Neural progenitor cell (in vitro differentiated cells): ENCODE data around the gene ITPK1. TPM values are rescaled to one million over a fixed set of nuclear protein-coding genes. Genes with fewer than 3 reads are reported as not detected.

ENCODE experiments used
- DNase-seq: peaks from one replicate; pipeline ENCODE4 v3.0.0-alpha.2; 2016; ENCODE audit warnings: low spot score
- H2AFZ ChIP-seq: fragments of 200-600 bp; sonication (generic); replicated peaks from 2 replicates; pipeline ENCODE4 v1.6.1; 2016; ENCODE audit warnings: antibody characterized with exemption
- H3F3A ChIP-seq: fragments of 200-600 bp; sonication (generic); 2 replicates; pipeline ENCODE4 v1.6.1; 2016; ENCODE audit warnings: antibody characterized with exemption, low read depth
- H3K27ac ChIP-seq: fragments of 200-600 bp; sonication (generic); 2 replicates; pipeline ENCODE4 v1.5.1; 2016; ENCODE audit warnings: mild to moderate bottlenecking
- H3K27me3 ChIP-seq: fragments of 200-600 bp; sonication (generic); 2 replicates; pipeline ENCODE4 v1.6.1; 2016; ENCODE audit warnings: mild to moderate bottlenecking, moderate library complexity
- H3K36me3 ChIP-seq: fragments of 200-600 bp; sonication (generic); 2 replicates; pipeline ENCODE4 v1.5.1; 2016
- H3K4me1 ChIP-seq: fragments of 200-600 bp; sonication (generic); 2 replicates; pipeline ENCODE4 v1.6.1; 2016; ENCODE audit warnings: mixed run types
- H3K4me2 ChIP-seq: fragments of 200-600 bp; sonication (generic); 2 replicates; pipeline ENCODE4 v1.6.1; 2016
- H3K4me3 ChIP-seq: fragments of 200-600 bp; sonication (generic); 2 replicates; pipeline ENCODE4 v1.5.1; 2016
- H3K79me2 ChIP-seq: fragments of 200-600 bp; sonication (generic); 2 replicates; pipeline ENCODE4 v1.6.1; 2016; ENCODE audit warnings: low read depth
- H3K9ac ChIP-seq: fragments of 200-600 bp; sonication (generic); 2 replicates; pipeline ENCODE4 v1.6.1; 2016
- H3K9me3 ChIP-seq: fragments of 200-600 bp; sonication (generic); 2 replicates; pipeline ENCODE4 v1.5.1; 2016; ENCODE audit warnings: low read depth
- H4K20me1 ChIP-seq: fragments of 200-600 bp; sonication (generic); 2 replicates; pipeline ENCODE4 v1.6.1; 2016; ENCODE audit warnings: low read depth
- H3K27ac Mint-ChIP-seq: 3 replicates; pipeline ENCODE4 v1.8.0; 2021; ENCODE audit warnings: mixed read lengths
- H3K27me3 Mint-ChIP-seq: 2 replicates; pipeline ENCODE4 v1.8.0; 2022; ENCODE audit warnings: low read depth, mild to moderate bottlenecking, inconsistent platforms, moderate library complexity, mixed read lengths; ENCODE audit not compliant: insufficient read depth
- H3K36me3 Mint-ChIP-seq: 3 replicates; pipeline ENCODE4 v1.8.0; 2021; ENCODE audit warnings: mixed read lengths
- H3K4me1 Mint-ChIP-seq: 3 replicates; pipeline ENCODE4 v1.8.0; 2021; ENCODE audit warnings: mixed read lengths
- H3K4me3 Mint-ChIP-seq: 3 replicates; pipeline ENCODE4 v1.8.0; 2021; ENCODE audit warnings: mild to moderate bottlenecking, moderate library complexity, mixed read lengths
- H3K9me3 Mint-ChIP-seq: 3 replicates; pipeline ENCODE4 v1.8.0; 2020; ENCODE audit warnings: mixed read lengths
- EZH2 ChIP-seq: fragments of 200-600 bp; sonication (generic); IDR thresholded peaks from 2 replicates; pipeline ENCODE4 v1.6.1; 2017; ENCODE audit warnings: antibody characterized with exemption, mild to moderate bottlenecking, moderate library complexity
- EZH2phosphoT487 ChIP-seq: fragments of 200-600 bp; sonication (generic); IDR thresholded peaks from 2 replicates; pipeline ENCODE4 v1.6.1; 2017; ENCODE audit warnings: antibody characterized with exemption
- total RNA-seq: library from RNA; depleted of rRNA; stranded (reverse); fragments of >200 nt; gene quantifications from 2 replicates; pipeline ENCODE4 v1.2.3, GENCODE V29; 2015; ENCODE audit warnings: low replicate concordance
- TF ChIP-seq, protein P1 (sequence below): fragments of 200-600 bp; sonication (generic); IDR thresholded peaks from 2 replicates; pipeline ENCODE4 v1.5.1; 2017; ENCODE audit warnings: antibody characterized with exemption, mild to moderate bottlenecking

The ITPK1 gene
- total RNA-seq, 1 donor from 2014 or later, result 25.8 TPM

DNA sequence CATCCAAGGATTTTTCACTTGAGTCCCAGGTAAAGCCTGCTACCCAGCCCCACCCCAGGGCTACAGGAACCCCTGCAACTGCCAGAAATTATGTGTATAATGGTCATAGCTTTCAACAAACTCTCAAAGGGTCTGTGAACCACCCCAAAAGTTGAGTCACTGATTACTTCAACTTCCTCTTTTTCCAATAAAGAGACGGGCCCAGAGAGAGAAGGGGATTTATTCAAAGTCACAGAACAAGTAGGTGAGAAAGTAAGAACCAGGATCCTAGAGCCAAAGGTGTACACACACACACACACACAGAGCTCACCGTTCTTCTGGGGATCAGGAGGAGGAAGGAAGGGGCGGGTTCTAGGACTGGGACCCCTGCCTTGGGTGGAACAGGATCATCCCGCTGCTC is 4.8 kb upstream of the ITPK1 start:
- H2AFZ ChIP-seq, result no peak overlapping the region
- H3K27me3 ChIP-seq, result no peaks in the 10 kb centered on the region
- peaks cover 10% of the 10 kb centered on the region for H3F3A ChIP-seq
- no peak for DNase-seq
- H3K79me2 ChIP-seq, result no peaks in the 10 kb centered on the region
- H4K20me1 ChIP-seq, result no peaks in the 10 kb centered on the region
- Mint-ChIP-seq H3K36me3 (no peaks in the 10 kb centered on the region), H3K9me3 (no peaks in the 10 kb centered on the region), H3K27ac (no peak overlapping the region), H3K27me3 (peaks cover 7% of the 10 kb centered on the region), H3K4me3 (no peak overlapping the region), H3K4me1 (peaks cover 6% of the 10 kb centered on the region)
- H3K4me3 ChIP-seq, result no peak overlapping the region
- no peak overlapping the region for H3K27ac ChIP-seq
- no peaks in the 10 kb centered on the region for H3K36me3 ChIP-seq
- H3K9ac ChIP-seq, result no peak overlapping the region
- no peaks in the 10 kb centered on the region for H3K9me3 ChIP-seq
- H3K4me1 ChIP-seq, result peaks cover 3% of the 10 kb centered on the region
- no peak for TF ChIP-seq EZH2
- TF ChIP-seq, protein P1, sequence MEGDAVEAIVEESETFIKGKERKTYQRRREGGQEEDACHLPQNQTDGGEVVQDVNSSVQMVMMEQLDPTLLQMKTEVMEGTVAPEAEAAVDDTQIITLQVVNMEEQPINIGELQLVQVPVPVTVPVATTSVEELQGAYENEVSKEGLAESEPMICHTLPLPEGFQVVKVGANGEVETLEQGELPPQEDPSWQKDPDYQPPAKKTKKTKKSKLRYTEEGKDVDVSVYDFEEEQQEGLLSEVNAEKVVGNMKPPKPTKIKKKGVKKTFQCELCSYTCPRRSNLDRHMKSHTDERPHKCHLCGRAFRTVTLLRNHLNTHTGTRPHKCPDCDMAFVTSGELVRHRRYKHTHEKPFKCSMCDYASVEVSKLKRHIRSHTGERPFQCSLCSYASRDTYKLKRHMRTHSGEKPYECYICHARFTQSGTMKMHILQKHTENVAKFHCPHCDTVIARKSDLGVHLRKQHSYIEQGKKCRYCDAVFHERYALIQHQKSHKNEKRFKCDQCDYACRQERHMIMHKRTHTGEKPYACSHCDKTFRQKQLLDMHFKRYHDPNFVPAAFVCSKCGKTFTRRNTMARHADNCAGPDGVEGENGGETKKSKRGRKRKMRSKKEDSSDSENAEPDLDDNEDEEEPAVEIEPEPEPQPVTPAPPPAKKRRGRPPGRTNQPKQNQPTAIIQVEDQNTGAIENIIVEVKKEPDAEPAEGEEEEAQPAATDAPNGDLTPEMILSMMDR, result no peak
- TF ChIP-seq EZH2phosphoT487, result no peak
- H3K4me2 ChIP-seq, result no peak overlapping the region

DNA sequence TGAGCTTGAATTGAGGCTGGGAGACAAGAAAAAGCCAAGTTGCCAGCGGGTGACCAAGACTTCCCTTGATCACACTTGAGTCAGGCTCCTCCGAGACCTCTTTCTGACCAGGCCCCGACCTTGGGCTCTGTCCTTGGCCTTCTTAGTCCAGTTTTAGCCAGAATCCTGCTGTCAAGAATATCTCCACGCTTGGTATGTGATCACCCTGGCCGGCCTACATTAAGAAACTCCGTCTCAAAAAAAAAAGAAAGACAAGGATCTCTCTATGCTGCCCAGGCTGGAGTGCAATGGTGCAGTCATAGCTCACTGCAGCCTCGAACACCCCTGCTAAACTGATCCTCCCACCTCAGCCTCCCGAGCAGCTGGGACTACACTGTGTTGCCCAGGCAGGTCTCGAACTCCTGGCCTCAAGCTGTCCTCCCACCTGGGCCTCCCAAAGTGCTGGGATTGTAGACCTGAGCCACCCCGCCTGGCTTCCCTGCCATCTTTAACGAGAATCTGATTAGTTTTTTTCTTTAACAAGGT is 1.0 kb upstream of the ITPK1 start:
- Mint-ChIP-seq H3K9me3 (no peaks in the 10 kb centered on the region), H3K36me3 (no peaks in the 10 kb centered on the region), H3K27ac (no peak overlapping the region), H3K4me1 (peaks cover 26% of the 10 kb centered on the region), H3K4me3 (peak overlapping the region; percentile 81), H3K27me3 (peaks cover 6% of the 10 kb centered on the region)
- Histone ChIP-seq H3K4me1 (peaks cover 19% of the 10 kb centered on the region), H3F3A (peaks cover 28% of the 10 kb centered on the region), H3K9ac (no peak overlapping the region), H3K27ac (no peak overlapping the region), H3K9me3 (no peaks in the 10 kb centered on the region), H3K4me3 (peak overlapping the region; percentile 100), H3K79me2 (peaks cover 24% of the 10 kb centered on the region), H3K4me2 (peak overlapping the region; percentile 79), H2AFZ (peak overlapping the region; percentile 92), H3K27me3 (peaks cover 17% of the 10 kb centered on the region), H3K36me3 (no peaks in the 10 kb centered on the region), H4K20me1 (peaks cover 23% of the 10 kb centered on the region)
- TF ChIP-seq, protein P1, result no peak
- no peak for TF ChIP-seq EZH2phosphoT487
- TF ChIP-seq EZH2, result no peak
- no peak for DNase-seq

GRCh38 chr14:93115069-93115820 is 480 bp downstream of the ITPK1 start:
- DNase-seq, result peak; percentile 93
- Histone ChIP-seq H3K27me3 (peaks cover 17% of the 10 kb centered on the region), H2AFZ (peak overlapping the region; percentile 99), H3K79me2 (peaks cover 39% of the 10 kb centered on the region), H3F3A (peaks cover 28% of the 10 kb centered on the region), H3K36me3 (no peaks in the 10 kb centered on the region), H3K4me1 (peaks cover 23% of the 10 kb centered on the region), H4K20me1 (peaks cover 28% of the 10 kb centered on the region), H3K9me3 (no peaks in the 10 kb centered on the region), H3K27ac (peak overlapping the region; percentile 76), H3K4me2 (peak overlapping the region; percentile 99), H3K9ac (peak overlapping the region; percentile 61), H3K4me3 (peak overlapping the region; percentile 100)
- peaks cover 6% of the 10 kb centered on the region for H3K27me3 Mint-ChIP-seq
- TF ChIP-seq, protein P1, result no peak
- TF ChIP-seq EZH2phosphoT487, result no peak
- TF ChIP-seq EZH2, result no peak
- H3K27ac Mint-ChIP-seq, result no peak overlapping the region
- H3K4me3 Mint-ChIP-seq, result peak overlapping the region; percentile 85
- H3K36me3 Mint-ChIP-seq, result no peaks in the 10 kb centered on the region
- no peaks in the 10 kb centered on the region for H3K9me3 Mint-ChIP-seq
- H3K4me1 Mint-ChIP-seq, result peaks cover 28% of the 10 kb centered on the region
